ENCODE measurements around the gene HMGN2. TPM values are rescaled to one million over a fixed set of nuclear protein-coding genes. Genes with fewer than 3 reads are reported as not detected.

Gene HMGN2
- polyA plus RNA-seq, 1 donor (not counting 4 experiments of a cell fraction or from before 2014, with no cell fraction given) = 130 TPM

GRCh38 chr1:26496861-26497260, 24.6 kb downstream of the HMGN2 start:
- dilution Hi-C loops (cut with MboI; ENCODE audit: extremely low pct_ligation_motif_present, low sequenced_read_pairs) = no loop called here
- Histone ChIP-seq H3K27me3 (ENCODE audit: control insufficient read depth, extremely low read depth, insufficient read depth, low read length) (no peaks in the 10 kb centered on the region), H3K9ac (ENCODE audit: control insufficient read depth, extremely low read depth, insufficient read depth, low read length) (no peak overlapping the region), H3K9me3 (ENCODE audit: control insufficient read depth, low read depth, low read length) (no peaks in the 10 kb centered on the region), H4K20me1 (ENCODE audit: control insufficient read depth, extremely low read depth, insufficient read depth, low read length) (no peaks in the 10 kb centered on the region), H3K79me2 (ENCODE audit: control insufficient read depth, insufficient read depth, low read length) (no peaks in the 10 kb centered on the region), H2AFZ (ENCODE audit: control insufficient read depth, low read length) (no peak overlapping the region), H3K4me3 (ENCODE audit: control insufficient read depth in 2 of 3, extremely low read depth in 1 of 3, insufficient read depth in 2 of 3, low read depth in 1 of 3, low read length in 3 of 3) (no peak overlapping the region), H3K4me2 (ENCODE audit: control insufficient read depth, extremely low read depth, insufficient read depth, low read depth, low read length) (no peak overlapping the region), H3K27ac (ENCODE audit: control insufficient read depth, insufficient read depth, low read length) (no peak overlapping the region), H3K4me1 (ENCODE audit: control insufficient read depth, extremely low read depth, insufficient read depth, low read length) (peaks cover 10% of the 10 kb centered on the region), H3K36me3 (ENCODE audit: control insufficient read depth in 2 of 2, extremely low read depth in 1 of 2, insufficient read depth in 2 of 2, low read length in 2 of 2) (no peaks in the 10 kb centered on the region), H3K9me1 (ENCODE audit: control insufficient read depth, extremely low read depth, insufficient read depth, low read length) (no peaks in the 10 kb centered on the region)
- no peak for FAIRE-seq
- no peak for DNase-seq (ENCODE audit: low read depth, low spot score)
- TF ChIP-seq, protein P1, sequence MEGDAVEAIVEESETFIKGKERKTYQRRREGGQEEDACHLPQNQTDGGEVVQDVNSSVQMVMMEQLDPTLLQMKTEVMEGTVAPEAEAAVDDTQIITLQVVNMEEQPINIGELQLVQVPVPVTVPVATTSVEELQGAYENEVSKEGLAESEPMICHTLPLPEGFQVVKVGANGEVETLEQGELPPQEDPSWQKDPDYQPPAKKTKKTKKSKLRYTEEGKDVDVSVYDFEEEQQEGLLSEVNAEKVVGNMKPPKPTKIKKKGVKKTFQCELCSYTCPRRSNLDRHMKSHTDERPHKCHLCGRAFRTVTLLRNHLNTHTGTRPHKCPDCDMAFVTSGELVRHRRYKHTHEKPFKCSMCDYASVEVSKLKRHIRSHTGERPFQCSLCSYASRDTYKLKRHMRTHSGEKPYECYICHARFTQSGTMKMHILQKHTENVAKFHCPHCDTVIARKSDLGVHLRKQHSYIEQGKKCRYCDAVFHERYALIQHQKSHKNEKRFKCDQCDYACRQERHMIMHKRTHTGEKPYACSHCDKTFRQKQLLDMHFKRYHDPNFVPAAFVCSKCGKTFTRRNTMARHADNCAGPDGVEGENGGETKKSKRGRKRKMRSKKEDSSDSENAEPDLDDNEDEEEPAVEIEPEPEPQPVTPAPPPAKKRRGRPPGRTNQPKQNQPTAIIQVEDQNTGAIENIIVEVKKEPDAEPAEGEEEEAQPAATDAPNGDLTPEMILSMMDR (optimal IDR thresholded peaks at IDR 0.05 in 1 of 3, IDR thresholded peaks at IDR 0.05 in 1 of 3, conservative IDR thresholded peaks at IDR 0.05 in 1 of 3; ENCODE audit: extremely low read depth in 1 of 3, insufficient read depth in 2 of 3, low read length in 3 of 3) = no peak
- no peak for TF ChIP-seq EZH2 (IDR thresholded peaks at IDR 0.05; ENCODE audit: low read length)

- H3K4me2 ChIP-seq (ENCODE audit: control insufficient read depth, extremely low read depth, insufficient read depth, low read depth, low read length) = no peak overlapping the region
- FAIRE-seq (no peak), DNase-seq (ENCODE audit: low read depth, low spot score) (no peak)
- no peak overlapping the region for H3K9ac ChIP-seq (ENCODE audit: control insufficient read depth, extremely low read depth, insufficient read depth, low read length)
- no peaks in the 10 kb centered on the region for H3K9me1 ChIP-seq (ENCODE audit: control insufficient read depth, extremely low read depth, insufficient read depth, low read length)
- TF ChIP-seq EZH2 (IDR thresholded peaks at IDR 0.05; ENCODE audit: low read length) = no peak
- TF ChIP-seq, protein P1 (optimal IDR thresholded peaks at IDR 0.05 in 1 of 3, IDR thresholded peaks at IDR 0.05 in 1 of 3, conservative IDR thresholded peaks at IDR 0.05 in 1 of 3; ENCODE audit: extremely low read depth in 1 of 3, insufficient read depth in 2 of 3, low read length in 3 of 3) = no peak
- H3K27me3 ChIP-seq (ENCODE audit: control insufficient read depth, extremely low read depth, insufficient read depth, low read length) = no peaks in the 10 kb centered on the region
- no peaks in the 10 kb centered on the region for H3K9me3 ChIP-seq (ENCODE audit: control insufficient read depth, low read depth, low read length)
- H3K4me1 ChIP-seq (ENCODE audit: control insufficient read depth, extremely low read depth, insufficient read depth, low read length) = peaks cover 10% of the 10 kb centered on the region
- no peak overlapping the region for H2AFZ ChIP-seq (ENCODE audit: control insufficient read depth, low read length)
- H4K20me1 ChIP-seq (ENCODE audit: control insufficient read depth, extremely low read depth, insufficient read depth, low read length) = no peaks in the 10 kb centered on the region
- dilution Hi-C loops (cut with MboI; ENCODE audit: extremely low pct_ligation_motif_present, low sequenced_read_pairs) = no loop called here
- no peaks in the 10 kb centered on the region for H3K36me3 ChIP-seq (ENCODE audit: control insufficient read depth in 2 of 2, extremely low read depth in 1 of 2, insufficient read depth in 2 of 2, low read length in 2 of 2)
- no peak overlapping the region for H3K4me3 ChIP-seq (ENCODE audit: control insufficient read depth in 2 of 3, extremely low read depth in 1 of 3, insufficient read depth in 2 of 3, low read depth in 1 of 3, low read length in 3 of 3)
- H3K27ac ChIP-seq (ENCODE audit: control insufficient read depth, insufficient read depth, low read length) = no peak overlapping the region
- no peaks in the 10 kb centered on the region for H3K79me2 ChIP-seq (ENCODE audit: control insufficient read depth, insufficient read depth, low read length)
Measured at GRCh38 chr1:26498894-26499293, 26.7 kb downstream of the HMGN2 start.
